Endothelial cell (in vitro differentiated cells): ENCODE data around the gene OLFM1. TPM values are rescaled to one million over a fixed set of nuclear protein-coding genes. Genes with fewer than 3 reads are reported as not detected.

Source experiments
- DNase-seq: peaks from one replicate; pipeline ENCODE4 v3.0.0; 2021; ENCODE audit warnings: low spot score
- H3K27ac Mint-ChIP-seq: one replicate; pipeline ENCODE4 v1.8.0; 2021; ENCODE audit warnings: mixed read lengths, inconsistent platforms; ENCODE audit not compliant: unreplicated experiment
- H3K27me3 Mint-ChIP-seq: one replicate; pipeline ENCODE4 v1.8.0; 2021; ENCODE audit warnings: mild to moderate bottlenecking, moderate library complexity, mixed read lengths, inconsistent platforms; ENCODE audit not compliant: unreplicated experiment
- H3K36me3 Mint-ChIP-seq: one replicate; pipeline ENCODE4 v1.8.0; 2021; ENCODE audit warnings: mild to moderate bottlenecking, low read depth, mixed read lengths, inconsistent platforms; ENCODE audit not compliant: unreplicated experiment
- H3K4me1 Mint-ChIP-seq: one replicate; pipeline ENCODE4 v1.8.0; 2021; ENCODE audit warnings: mild to moderate bottlenecking, mixed read lengths, inconsistent platforms; ENCODE audit not compliant: unreplicated experiment
- H3K4me3 Mint-ChIP-seq: one replicate; pipeline ENCODE4 v1.8.0; 2021; ENCODE audit warnings: mild to moderate bottlenecking, mixed read lengths, inconsistent platforms; ENCODE audit not compliant: unreplicated experiment
- H3K9me3 Mint-ChIP-seq: one replicate; pipeline ENCODE4 v1.8.0; 2021; ENCODE audit warnings: mixed read lengths, inconsistent platforms; ENCODE audit not compliant: unreplicated experiment
- CTCF ChIP-seq: fragments of 200-600 bp; sonication (generic); IDR thresholded peaks from one replicate; pipeline ENCODE4 v1.5.0; 2021; ENCODE audit warnings: antibody characterized with exemption; ENCODE audit not compliant: unreplicated experiment
- total RNA-seq: library from RNA; stranded (reverse); fragmentation: NEBNext Ultra II Directional; extraction: Animal tissue kit (Norgen Biotek cat#: 25700); gene quantifications from one replicate; pipeline ENCODE4 v1.2.1, GENCODE V29; 2021; ENCODE audit not compliant: unreplicated experiment

OLFM1 gene
- total RNA-seq, 1 donor from 2014 or later: 0.74 TPM

- H3K27me3 Mint-ChIP-seq: peaks cover 12% of the 10 kb centered on the region
- no peaks in the 10 kb centered on the region for H3K36me3 Mint-ChIP-seq
- no peaks in the 10 kb centered on the region for H3K9me3 Mint-ChIP-seq
- H3K4me3 Mint-ChIP-seq: no peak overlapping the region
- H3K4me1 Mint-ChIP-seq: no peaks in the 10 kb centered on the region
- no peak for DNase-seq
- H3K27ac Mint-ChIP-seq: no peak overlapping the region
- TF ChIP-seq CTCF: no peak
Measured at GRCh38 chr9:135080286-135081263, 6.9 kb upstream of the OLFM1 start.

- peaks cover 2% of the 10 kb centered on the region for H3K36me3 Mint-ChIP-seq
- H3K4me1 Mint-ChIP-seq: peaks cover 7% of the 10 kb centered on the region
- peaks cover 17% of the 10 kb centered on the region for H3K27me3 Mint-ChIP-seq
- no peak overlapping the region for H3K27ac Mint-ChIP-seq
- H3K9me3 Mint-ChIP-seq: no peaks in the 10 kb centered on the region
- no peak for DNase-seq
- H3K4me3 Mint-ChIP-seq: no peak overlapping the region
- TF ChIP-seq CTCF: no peak
Measured at GRCh38 chr9:135081264-135081660, 6.2 kb upstream of the OLFM1 start.

- H3K36me3 Mint-ChIP-seq: peaks cover 3% of the 10 kb centered on the region
- TF ChIP-seq CTCF: no peak
- peaks cover 7% of the 10 kb centered on the region for H3K4me1 Mint-ChIP-seq
- DNase-seq: no peak
- H3K4me3 Mint-ChIP-seq: no peak overlapping the region
- H3K27ac Mint-ChIP-seq: no peak overlapping the region
- no peaks in the 10 kb centered on the region for H3K9me3 Mint-ChIP-seq
- peaks cover 15% of the 10 kb centered on the region for H3K27me3 Mint-ChIP-seq
Measured at GRCh38 chr9:135081731-135082130, 5.7 kb upstream of the OLFM1 start.

- Mint-ChIP-seq H3K36me3 (peaks cover 3% of the 10 kb centered on the region), H3K4me1 (peaks cover 7% of the 10 kb centered on the region), H3K4me3 (no peak overlapping the region), H3K27me3 (peaks cover 15% of the 10 kb centered on the region), H3K27ac (no peak overlapping the region), H3K9me3 (no peaks in the 10 kb centered on the region)
- no peak for TF ChIP-seq CTCF
- no peak for DNase-seq
Measured at GRCh38 chr9:135082536-135082935, 4.9 kb upstream of the OLFM1 start.

GRCh38 chr9:135083241-135083810 lies 4.1 kb upstream of the OLFM1 start:
- Mint-ChIP-seq H3K36me3 (peaks cover 3% of the 10 kb centered on the region), H3K9me3 (no peaks in the 10 kb centered on the region), H3K27ac (no peak overlapping the region), H3K4me1 (peaks cover 7% of the 10 kb centered on the region), H3K4me3 (no peak overlapping the region), H3K27me3 (peaks cover 15% of the 10 kb centered on the region)
- no peak for TF ChIP-seq CTCF
- DNase-seq: no peak
